ENCODE measurements around the gene UXS1.

Gene UXS1

DNA sequence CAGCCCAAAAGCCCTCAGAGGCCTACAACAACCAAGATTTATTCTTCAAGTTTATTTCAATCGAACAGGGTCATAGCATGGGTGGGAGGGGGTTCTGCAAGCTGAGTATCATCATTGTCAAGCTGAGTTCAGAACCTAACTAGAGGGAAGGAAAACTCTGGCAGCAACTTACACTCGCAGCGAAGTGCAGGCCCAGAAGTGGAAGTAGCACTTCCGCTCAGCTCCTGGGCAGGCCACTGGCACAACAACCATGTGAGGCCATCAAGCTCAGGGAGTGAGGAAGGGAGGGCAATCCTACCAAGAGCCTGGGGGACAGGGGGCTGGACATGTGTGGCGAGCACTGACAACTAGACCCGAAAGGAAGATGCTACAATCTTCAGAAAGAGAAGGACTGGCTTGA, 4.8 kb downstream of the UXS1 start:
- no peak for DNase-seq (ENCODE audit: low spot score)
- TF ChIP-seq, protein P1, sequence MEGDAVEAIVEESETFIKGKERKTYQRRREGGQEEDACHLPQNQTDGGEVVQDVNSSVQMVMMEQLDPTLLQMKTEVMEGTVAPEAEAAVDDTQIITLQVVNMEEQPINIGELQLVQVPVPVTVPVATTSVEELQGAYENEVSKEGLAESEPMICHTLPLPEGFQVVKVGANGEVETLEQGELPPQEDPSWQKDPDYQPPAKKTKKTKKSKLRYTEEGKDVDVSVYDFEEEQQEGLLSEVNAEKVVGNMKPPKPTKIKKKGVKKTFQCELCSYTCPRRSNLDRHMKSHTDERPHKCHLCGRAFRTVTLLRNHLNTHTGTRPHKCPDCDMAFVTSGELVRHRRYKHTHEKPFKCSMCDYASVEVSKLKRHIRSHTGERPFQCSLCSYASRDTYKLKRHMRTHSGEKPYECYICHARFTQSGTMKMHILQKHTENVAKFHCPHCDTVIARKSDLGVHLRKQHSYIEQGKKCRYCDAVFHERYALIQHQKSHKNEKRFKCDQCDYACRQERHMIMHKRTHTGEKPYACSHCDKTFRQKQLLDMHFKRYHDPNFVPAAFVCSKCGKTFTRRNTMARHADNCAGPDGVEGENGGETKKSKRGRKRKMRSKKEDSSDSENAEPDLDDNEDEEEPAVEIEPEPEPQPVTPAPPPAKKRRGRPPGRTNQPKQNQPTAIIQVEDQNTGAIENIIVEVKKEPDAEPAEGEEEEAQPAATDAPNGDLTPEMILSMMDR (IDR thresholded peaks at IDR 0.05; ENCODE audit: extremely low read depth, insufficient read depth, missing control alignments) = no peak
- in situ Hi-C loops (cut with MboI; ENCODE audit: low pct_unique_long_range_greater_than_20kb, low sequenced_read_pairs, unreplicated experiment) = no loop called here

DNA sequence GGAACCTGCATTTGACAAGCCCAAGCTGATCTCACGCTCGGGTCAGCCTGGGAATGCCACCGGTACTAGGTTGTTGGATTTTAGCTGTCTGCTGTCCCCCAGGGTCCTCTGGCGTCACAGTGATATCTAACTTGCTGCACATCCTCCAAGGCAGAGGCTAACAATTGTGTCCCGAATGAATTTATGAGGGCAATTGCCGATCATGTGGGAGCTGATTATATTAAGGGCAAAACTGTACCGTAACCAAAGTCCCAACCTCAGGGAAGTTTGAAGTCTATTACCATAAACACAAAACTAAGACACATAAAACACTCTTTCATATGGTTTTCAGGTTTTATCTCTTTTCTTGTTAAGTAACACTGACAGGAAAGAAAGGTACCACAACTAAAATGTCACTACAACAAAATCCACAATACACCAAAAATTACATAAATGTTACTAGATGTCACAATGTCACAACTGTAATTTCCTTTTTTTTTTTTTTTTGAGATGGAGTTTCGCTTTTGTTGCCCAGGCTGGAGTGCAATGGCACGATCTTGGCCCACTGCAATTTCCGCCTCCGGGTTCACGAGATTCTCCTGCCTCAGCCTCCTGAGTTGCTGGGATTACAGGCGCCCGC, 6.7 kb downstream of the UXS1 start:
- in situ Hi-C loops (cut with MboI; ENCODE audit: low pct_unique_long_range_greater_than_20kb, low sequenced_read_pairs, unreplicated experiment) = no loop called here
- DNase-seq (ENCODE audit: low spot score) = no peak
- TF ChIP-seq, protein P1 (IDR thresholded peaks at IDR 0.05; ENCODE audit: extremely low read depth, insufficient read depth, missing control alignments) = no peak

DNA sequence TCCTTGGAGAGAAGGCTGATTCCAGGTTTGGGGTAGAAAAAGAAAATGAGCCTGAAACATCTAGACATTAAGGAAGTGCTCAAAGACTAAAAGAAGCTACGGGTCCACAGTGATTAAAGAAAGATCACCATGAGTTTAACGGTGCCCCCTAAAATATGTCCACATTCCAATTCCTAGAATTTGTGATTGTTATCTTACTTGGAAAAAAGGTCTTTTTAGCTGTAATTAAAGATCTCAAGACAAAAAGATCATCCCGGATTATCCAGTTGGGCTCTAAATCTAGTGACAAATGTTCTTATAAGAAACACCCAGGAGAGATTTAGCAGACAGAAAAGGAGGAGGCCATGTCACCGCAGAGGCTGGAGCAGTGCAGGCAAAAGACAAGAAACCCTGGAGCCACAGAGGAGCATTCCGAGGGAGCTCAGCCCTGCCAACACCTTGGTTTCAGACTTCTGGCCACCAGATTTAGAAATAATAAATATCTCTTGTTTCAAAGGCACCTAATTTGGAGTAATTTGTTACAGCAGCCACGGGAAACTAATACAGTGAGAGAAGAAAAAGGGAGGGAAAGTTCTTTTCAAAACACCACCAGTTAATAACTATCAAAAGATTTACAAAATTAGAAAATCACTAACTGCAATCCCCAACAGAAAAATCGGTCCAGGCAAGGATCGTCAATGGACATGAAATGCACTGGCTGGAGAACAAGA, 8.5 kb downstream of the UXS1 start:
- DNase-seq (ENCODE audit: low spot score) = no peak
- in situ Hi-C loops (cut with MboI; ENCODE audit: low pct_unique_long_range_greater_than_20kb, low sequenced_read_pairs, unreplicated experiment) = no loop called here

DNA sequence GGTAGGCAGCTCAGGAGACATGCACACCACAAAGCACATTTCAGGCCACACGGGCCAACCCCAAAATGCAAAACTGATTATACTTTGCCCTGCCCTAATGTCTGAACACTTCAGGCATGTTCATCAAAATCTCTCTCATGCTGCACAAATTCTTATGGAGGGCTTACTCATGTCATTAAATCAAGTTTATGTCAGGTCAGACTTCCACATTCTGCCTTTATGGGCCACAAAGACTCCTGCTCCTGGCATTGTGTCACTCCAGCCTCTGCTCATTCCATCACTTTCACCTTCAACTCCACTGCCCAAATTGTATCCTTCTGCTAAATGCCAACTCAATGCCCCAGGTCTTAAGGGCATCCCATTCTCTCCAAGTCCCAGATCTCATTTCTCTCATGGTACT, 9.2 kb downstream of the UXS1 start:
- in situ Hi-C loops (cut with MboI; ENCODE audit: low pct_unique_long_range_greater_than_20kb, low sequenced_read_pairs, unreplicated experiment) = no loop called here
- TF ChIP-seq, protein P1 (IDR thresholded peaks at IDR 0.05; ENCODE audit: extremely low read depth, insufficient read depth, missing control alignments) = no peak
- no peak for DNase-seq (ENCODE audit: low spot score)

More for the DNA sequence above, 8.5 kb downstream of the UXS1 start:
- TF ChIP-seq, protein P1 (IDR thresholded peaks at IDR 0.05; ENCODE audit: extremely low read depth, insufficient read depth, missing control alignments) = no peak

DNA sequence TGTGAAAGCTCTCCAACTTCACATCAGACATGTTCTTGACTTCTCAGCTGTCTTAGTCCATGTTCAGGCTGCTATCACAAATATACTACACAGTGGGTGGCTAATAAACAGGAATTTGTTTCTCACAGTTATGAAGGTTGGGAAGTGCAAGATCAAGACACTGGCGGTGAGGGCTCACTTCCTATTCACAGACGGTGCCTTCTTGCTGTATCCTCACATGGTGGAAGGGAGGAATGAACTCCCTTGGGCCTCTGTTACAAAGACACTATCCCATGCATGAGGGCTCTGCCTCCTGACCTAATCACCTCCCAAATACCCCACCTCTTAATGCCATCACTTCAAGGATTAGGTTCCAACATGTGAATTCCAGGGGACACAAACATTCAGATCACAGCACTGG, 9.7 kb downstream of the UXS1 start:
- DNase-seq (ENCODE audit: low spot score) = no peak
- TF ChIP-seq, protein P1 (IDR thresholded peaks at IDR 0.05; ENCODE audit: extremely low read depth, insufficient read depth, missing control alignments) = no peak
- in situ Hi-C loops (cut with MboI; ENCODE audit: low pct_unique_long_range_greater_than_20kb, low sequenced_read_pairs, unreplicated experiment) = no loop called here

DNA sequence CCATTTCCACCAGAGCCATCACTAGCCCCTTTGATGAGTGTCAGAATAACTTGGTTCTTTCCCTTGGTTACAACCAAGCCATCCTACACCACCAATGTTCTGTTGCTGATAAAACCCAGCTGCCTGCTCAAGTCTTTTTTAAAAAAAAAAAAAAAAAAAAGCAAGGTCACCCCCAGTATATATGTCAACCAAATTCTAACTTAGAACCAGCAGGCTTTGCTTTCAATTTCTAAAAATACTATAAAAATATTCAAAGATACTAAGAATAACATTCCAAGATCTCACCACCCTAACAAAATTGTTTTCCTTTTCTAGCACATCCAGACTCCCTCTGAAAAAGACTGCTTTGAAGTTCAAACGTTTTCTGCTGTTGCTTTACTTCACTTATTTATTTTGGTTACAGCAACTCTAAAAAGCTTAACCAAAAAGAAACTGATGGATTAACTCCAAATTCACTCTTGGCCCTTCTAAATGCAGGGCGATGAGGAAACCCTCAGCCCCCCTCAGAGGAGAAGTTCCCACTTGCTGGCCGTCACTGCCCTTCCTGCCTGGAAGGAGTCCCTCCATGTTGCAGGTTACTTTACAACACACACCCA, 10.9 kb downstream of the UXS1 start:
- TF ChIP-seq, protein P1 (IDR thresholded peaks at IDR 0.05; ENCODE audit: extremely low read depth, insufficient read depth, missing control alignments) = no peak
- in situ Hi-C loops (cut with MboI; ENCODE audit: low pct_unique_long_range_greater_than_20kb, low sequenced_read_pairs, unreplicated experiment) = no loop called here
- DNase-seq (ENCODE audit: low spot score) = no peak

Data from GM13977 (cell line).